HCT116 (cell line): ENCODE data around the gene TMCO4. TPM values are rescaled to one million over a fixed set of nuclear protein-coding genes. Genes with fewer than 3 reads are reported as not detected.

ENCODE experiments used
- ATAC-seq: fragments of 200-7000 bp; cut with Tn5 transposase; 2 replicates; pipeline ENCODE4 v1.9.1; 2020; ENCODE audit warnings: mild to moderate bottlenecking, moderate library complexity
- BruUV-seq: library from RNA; stranded (reverse); fragments of 400-500 nt; replicated peaks from 2 replicates; lab custom pipeline; 2021; lab: Mats Ljungman, UMichigan
- CTCF ChIA-PET: fragments of 300-600 bp; sonication (Branson Sonifier 250); formaldehyde crosslinking; loops from one replicate; lab custom pipeline; 2021; ENCODE audit warnings: antibody characterized with exemption; lab: Charles Lee
- POLR2A ChIA-PET: fragments of 300-600, 350-600 bp; sonication (Branson Sonifier 250); formaldehyde crosslinking; loops from one replicate; lab custom pipeline; 2021; ENCODE audit warnings: antibody characterized with exemption; lab: Charles Lee
- RAD21 ChIA-PET, 2 experiments: fragments of 300-600 bp; sonication (Branson Sonifier 250); formaldehyde crosslinking; loops; one replicate each; lab custom pipeline; 2023; ENCODE audit warnings: low total read pairs in 2 of 2; ENCODE audit not compliant: uncharacterized antibody in 2 of 2, unreplicated experiment in 2 of 2, low non-redundant PET in 1 of 2; lab: Charles Lee
- DNase-seq: peaks from one replicate; pipeline ENCODE4 v3.0.0-alpha.2; 2010; ENCODE audit warnings: low read depth, low spot score
- H2AFZ ChIP-seq: fragments of 200-600 bp; shearing (Covaris generic), sonication (generic); 2 replicates; pipeline ENCODE4 v1.6.1; 2017; ENCODE audit warnings: low read depth, mixed run types, mixed read lengths, antibody characterized with exemption, low read length; ENCODE audit not compliant: poor library complexity, severe bottlenecking
- H3K27ac ChIP-seq: 2 replicates; pipeline ENCODE4 v1.5.1; 2012; ENCODE audit warnings: low read depth, low read length
- H3K27me3 ChIP-seq: fragments of 200-600 bp; sonication (generic); 2 replicates; pipeline ENCODE4 v1.6.1; 2016; ENCODE audit warnings: mixed run types, low read length, mixed read lengths; ENCODE audit not compliant: insufficient read depth
- H3K36me3 ChIP-seq, 2 experiments: fragments of 200-500 bp in 1 of 2; fragments of 200-600 bp in 1 of 2; sonication (Bioruptor generic) in 1 of 2; sonication (generic) in 1 of 2; 2 replicates each; pipeline versions ENCODE4 v1.5.1 to v1.6.1; 2014 to 2016; ENCODE audit warnings: low read length in 2 of 2, inconsistent platforms in 1 of 2, mixed read lengths in 1 of 2, mixed run types in 1 of 2; ENCODE audit not compliant: insufficient read depth in 2 of 2, control insufficient read depth in 1 of 2
- H3K4me1 ChIP-seq, 2 experiments: fragments of 200-600 bp in 1 of 2; sonication (generic) in 1 of 2; 2 replicates each; pipeline versions ENCODE4 v1.5.1 to v1.6.1; 2012 to 2017; ENCODE audit warnings: low read length in 2 of 2, inconsistent platforms in 1 of 2, mild to moderate bottlenecking in 1 of 2, mixed read lengths in 1 of 2, mixed run types in 1 of 2, moderate library complexity in 1 of 2; ENCODE audit not compliant: insufficient read depth in 2 of 2, control insufficient read depth in 1 of 2
- H3K4me2 ChIP-seq: fragments of 200-600 bp; sonication (generic); 2 replicates; pipeline ENCODE4 v1.6.1; 2017; ENCODE audit warnings: mixed run types, low read length, mixed read lengths
- H3K4me3 ChIP-seq, 2 experiments: fragments of 200-600 bp in 1 of 2; sonication (generic) in 1 of 2; replicated peaks in 1 of 2; 2 replicates each; pipeline ENCODE4 v1.5.1; 2011 to 2016; ENCODE audit warnings: low read length in 2 of 2, control low read depth in 1 of 2, low read depth in 1 of 2, mild to moderate bottlenecking in 1 of 2, mixed read lengths in 1 of 2, mixed run types in 1 of 2
- H3K79me2 ChIP-seq: fragments of 200-600 bp; sonication (generic); 2 replicates; pipeline ENCODE4 v1.6.1; 2017; ENCODE audit warnings: mild to moderate bottlenecking, mixed run types, low read length, moderate library complexity, mixed read lengths; ENCODE audit not compliant: insufficient read depth
- H3K9ac ChIP-seq: fragments of 200-600 bp; sonication (generic); 2 replicates; pipeline ENCODE4 v1.6.1; 2016; ENCODE audit warnings: low read length, mixed read lengths
- H3K9me2 ChIP-seq: fragments of 200-600 bp; sonication (generic), shearing (Covaris generic); 2 replicates; pipeline ENCODE4 v1.6.1; 2017; ENCODE audit warnings: mixed run types, mild to moderate bottlenecking, moderate library complexity; ENCODE audit not compliant: insufficient read depth
- H3K9me3 ChIP-seq, 2 experiments: fragments of 200-500 bp in 1 of 2; fragments of 200-600 bp in 1 of 2; sonication (Bioruptor generic) in 1 of 2; sonication (generic) in 1 of 2; 2 replicates each; pipeline ENCODE4 v1.6.1; 2014 to 2017; ENCODE audit warnings: low read length in 2 of 2, mixed read lengths in 2 of 2, inconsistent platforms in 1 of 2, low read depth in 1 of 2, mild to moderate bottlenecking in 1 of 2, mixed run types in 1 of 2, moderate library complexity in 1 of 2; ENCODE audit not compliant: control insufficient read depth in 1 of 2, insufficient read depth in 1 of 2
- H4K20me1 ChIP-seq: fragments of 200-600 bp; sonication (generic), shearing (Covaris generic); 2 replicates; pipeline ENCODE4 v1.6.1; 2017; ENCODE audit warnings: mixed run types, mild to moderate bottlenecking, moderate library complexity; ENCODE audit not compliant: insufficient read depth
- CEBPB ChIP-seq: IDR thresholded peaks from 2 replicates; pipeline ENCODE4 v1.6.1; 2012; ENCODE audit warnings: low read depth
- EGR1 ChIP-seq: IDR thresholded peaks from 2 replicates; pipeline ENCODE4 v1.6.1; 2012; ENCODE audit warnings: low read depth
- ELF1 ChIP-seq: IDR thresholded peaks from 2 replicates; pipeline ENCODE4 v1.6.1; 2012; ENCODE audit warnings: low read depth, borderline replicate concordance
- EZH2 ChIP-seq: fragments of 200-600 bp; sonication (generic); IDR thresholded peaks from 2 replicates; pipeline ENCODE4 v1.6.1; 2017; ENCODE audit warnings: antibody characterized with exemption, mixed run types
- POLR2A ChIP-seq: IDR thresholded peaks from 2 replicates; pipeline ENCODE4 v1.7.0; 2011; ENCODE audit warnings: borderline replicate concordance; ENCODE audit not compliant: insufficient read depth, insufficient read length; ENCODE audit errors: extremely low read depth
- SIN3A ChIP-seq: IDR thresholded peaks from 2 replicates; pipeline ENCODE4 v1.6.1; 2012; ENCODE audit warnings: low read depth
- SP1 ChIP-seq: IDR thresholded peaks from 2 replicates; pipeline ENCODE4 v1.6.1; 2012; ENCODE audit warnings: low read depth
- SRF ChIP-seq: IDR thresholded peaks from 2 replicates; pipeline ENCODE4 v1.6.1; 2012; ENCODE audit warnings: low read depth
- YY1 ChIP-seq: IDR thresholded peaks from 2 replicates; pipeline ENCODE4 v1.6.1; 2011; ENCODE audit warnings: low read length, low read depth, moderate library complexity, mild to moderate bottlenecking; ENCODE audit not compliant: insufficient replicate concordance; ENCODE audit errors: extremely low read depth
- intact Hi-C: fragments of 100-400 bp; cut with micrococcal nuclease; formaldehyde crosslinking; loops from 2 replicates; pipeline ENCODE4 v1.10.0; 2022
- total RNA-seq: library from RNA; stranded (reverse); gene quantifications from one replicate; pipeline ENCODE4 v1.2.1, GENCODE V29; 2021; ENCODE audit not compliant: unreplicated experiment
- TF ChIP-seq, protein P1 (sequence below), 3 experiments: fragments of 200-600 bp in 1 of 3; sonication (generic) in 1 of 3; IDR thresholded peaks in 2 of 3; conservative IDR thresholded peaks in 1 of 3; 2 replicates each; pipeline ENCODE4 v1.5.1; 2012 to 2017; ENCODE audit warnings: low read depth in 2 of 3, low read length in 2 of 3, antibody characterized with exemption in 1 of 3, borderline replicate concordance in 1 of 3, control low read depth in 1 of 3, mild to moderate bottlenecking in 1 of 3, mixed read lengths in 1 of 3, mixed run types in 1 of 3, moderate library complexity in 1 of 3; ENCODE audit not compliant: insufficient read depth in 1 of 3
- TF ChIP-seq, protein P2 (sequence below): IDR thresholded peaks from 2 replicates; pipeline ENCODE4 v1.6.1; 2012; ENCODE audit warnings: low read depth
- TF ChIP-seq, protein P3 (sequence below): IDR thresholded peaks from 2 replicates; pipeline ENCODE4 v1.6.1; 2012

Gene TMCO4
- total RNA-seq, 1 experiment from 2014 or later = 12.7 TPM

DNA sequence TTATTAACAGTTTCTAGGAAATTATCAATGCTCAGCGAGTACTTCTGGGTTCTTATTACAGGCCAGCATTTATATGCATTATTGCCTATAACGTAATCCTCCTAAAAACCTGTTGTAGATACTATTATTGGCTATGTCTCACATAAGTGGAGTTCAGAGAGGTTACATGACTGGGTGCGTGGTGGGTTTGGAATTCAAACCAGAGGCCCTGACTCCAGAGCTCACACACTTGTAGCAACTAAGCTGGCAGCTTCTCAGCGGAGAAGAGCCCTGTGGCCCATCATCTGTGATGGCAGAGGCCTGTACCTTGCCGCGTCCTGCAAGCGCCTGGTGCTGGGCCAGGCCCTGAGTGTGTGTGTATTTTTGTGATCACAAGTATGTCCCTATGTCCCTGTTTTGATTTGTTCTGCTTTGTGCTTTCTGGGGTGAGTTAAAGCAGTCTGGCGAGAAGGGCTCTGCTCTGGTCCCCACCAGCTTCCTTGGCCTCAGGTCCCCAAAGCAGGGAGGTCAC, 68.3 kb downstream of the TMCO4 start:
- Histone ChIP-seq H3K4me1 (no peaks in the 10 kb centered on the region), H3K9me2 (no peaks in the 10 kb centered on the region), H3K9ac (no peak overlapping the region), H3K36me3 (0 out of 4 replicates have a peak, but pooled peaks cover 0 to 4% of the 10 kb centered on the region in 2 experiments), H3K4me2 (no peak overlapping the region), H4K20me1 (no peaks in the 10 kb centered on the region), H2AFZ (no peak overlapping the region), H3K27me3 (no peaks in the 10 kb centered on the region), H3K9me3 (peaks cover 0 to 10% of the 10 kb centered on the region in 2 experiments; a peak in 1 of 4 replicates), H3K27ac (no peak overlapping the region), H3K79me2 (no peaks in the 10 kb centered on the region), H3K4me3 (no peak overlapping the region)
- POLR2A ChIA-PET = no interaction called here
- TF ChIP-seq SRF (no peak), SIN3A (no peak)
- TF ChIP-seq, protein P1, sequence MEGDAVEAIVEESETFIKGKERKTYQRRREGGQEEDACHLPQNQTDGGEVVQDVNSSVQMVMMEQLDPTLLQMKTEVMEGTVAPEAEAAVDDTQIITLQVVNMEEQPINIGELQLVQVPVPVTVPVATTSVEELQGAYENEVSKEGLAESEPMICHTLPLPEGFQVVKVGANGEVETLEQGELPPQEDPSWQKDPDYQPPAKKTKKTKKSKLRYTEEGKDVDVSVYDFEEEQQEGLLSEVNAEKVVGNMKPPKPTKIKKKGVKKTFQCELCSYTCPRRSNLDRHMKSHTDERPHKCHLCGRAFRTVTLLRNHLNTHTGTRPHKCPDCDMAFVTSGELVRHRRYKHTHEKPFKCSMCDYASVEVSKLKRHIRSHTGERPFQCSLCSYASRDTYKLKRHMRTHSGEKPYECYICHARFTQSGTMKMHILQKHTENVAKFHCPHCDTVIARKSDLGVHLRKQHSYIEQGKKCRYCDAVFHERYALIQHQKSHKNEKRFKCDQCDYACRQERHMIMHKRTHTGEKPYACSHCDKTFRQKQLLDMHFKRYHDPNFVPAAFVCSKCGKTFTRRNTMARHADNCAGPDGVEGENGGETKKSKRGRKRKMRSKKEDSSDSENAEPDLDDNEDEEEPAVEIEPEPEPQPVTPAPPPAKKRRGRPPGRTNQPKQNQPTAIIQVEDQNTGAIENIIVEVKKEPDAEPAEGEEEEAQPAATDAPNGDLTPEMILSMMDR (IDR thresholded peaks at IDR 0.05 in 2 of 3, conservative IDR thresholded peaks at IDR 0.05 in 1 of 3; ENCODE audit: borderline replicate concordance in 1 of 3, insufficient read depth in 1 of 3, low read depth in 2 of 3, low read length in 2 of 3) = no peak
- intact Hi-C loops = no loop called here
- DNase-seq (no peak), ATAC-seq (no peak)
- CTCF ChIA-PET = no interaction called here
- BruUV-seq = no TSS peak
- RAD21 ChIA-PET = no interaction called here

DNA sequence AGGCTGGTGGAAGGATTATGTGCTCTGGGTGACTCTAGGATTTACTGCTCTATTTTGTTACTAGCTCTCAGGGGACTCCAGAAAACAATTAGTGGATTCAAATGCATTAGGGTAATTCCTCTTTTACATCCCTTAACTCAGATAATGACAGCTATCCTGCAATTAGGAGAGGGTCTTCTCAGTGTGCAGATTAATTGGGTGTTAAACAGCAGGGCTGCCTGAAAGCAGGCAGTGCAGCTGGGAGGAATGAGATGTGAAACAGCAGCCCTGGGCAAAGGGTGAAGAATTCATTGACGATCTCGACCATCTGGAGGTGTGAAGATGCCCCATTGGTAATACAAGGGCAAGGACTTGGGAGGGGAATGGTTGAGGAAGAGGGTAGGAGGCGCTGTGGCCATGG, 68.9 kb downstream of the TMCO4 start:
- Histone ChIP-seq H3K27me3 (no peaks in the 10 kb centered on the region), H3K4me1 (no peaks in the 10 kb centered on the region), H2AFZ (no peak overlapping the region), H3K9me3 (peaks cover 0 to 10% of the 10 kb centered on the region in 2 experiments; a peak in 1 of 4 replicates), H3K27ac (no peak overlapping the region), H3K36me3 (0 out of 4 replicates have a peak, but pooled peaks cover 0 to 4% of the 10 kb centered on the region in 2 experiments), H3K9me2 (no peaks in the 10 kb centered on the region), H3K4me2 (no peak overlapping the region), H4K20me1 (no peaks in the 10 kb centered on the region), H3K4me3 (no peak overlapping the region), H3K9ac (no peak overlapping the region), H3K79me2 (no peaks in the 10 kb centered on the region)
- intact Hi-C loops = no loop called here
- no TSS peak for BruUV-seq
- ATAC-seq = no peak
- POLR2A ChIA-PET = no interaction called here
- no peak for DNase-seq
- CTCF ChIA-PET = no interaction called here
- TF ChIP-seq SP1 (no peak), ELF1 (no peak), POLR2A (no peak), YY1 (no peak), EGR1 (no peak), EZH2 (no peak), CEBPB (no peak)
- TF ChIP-seq, protein P2, sequence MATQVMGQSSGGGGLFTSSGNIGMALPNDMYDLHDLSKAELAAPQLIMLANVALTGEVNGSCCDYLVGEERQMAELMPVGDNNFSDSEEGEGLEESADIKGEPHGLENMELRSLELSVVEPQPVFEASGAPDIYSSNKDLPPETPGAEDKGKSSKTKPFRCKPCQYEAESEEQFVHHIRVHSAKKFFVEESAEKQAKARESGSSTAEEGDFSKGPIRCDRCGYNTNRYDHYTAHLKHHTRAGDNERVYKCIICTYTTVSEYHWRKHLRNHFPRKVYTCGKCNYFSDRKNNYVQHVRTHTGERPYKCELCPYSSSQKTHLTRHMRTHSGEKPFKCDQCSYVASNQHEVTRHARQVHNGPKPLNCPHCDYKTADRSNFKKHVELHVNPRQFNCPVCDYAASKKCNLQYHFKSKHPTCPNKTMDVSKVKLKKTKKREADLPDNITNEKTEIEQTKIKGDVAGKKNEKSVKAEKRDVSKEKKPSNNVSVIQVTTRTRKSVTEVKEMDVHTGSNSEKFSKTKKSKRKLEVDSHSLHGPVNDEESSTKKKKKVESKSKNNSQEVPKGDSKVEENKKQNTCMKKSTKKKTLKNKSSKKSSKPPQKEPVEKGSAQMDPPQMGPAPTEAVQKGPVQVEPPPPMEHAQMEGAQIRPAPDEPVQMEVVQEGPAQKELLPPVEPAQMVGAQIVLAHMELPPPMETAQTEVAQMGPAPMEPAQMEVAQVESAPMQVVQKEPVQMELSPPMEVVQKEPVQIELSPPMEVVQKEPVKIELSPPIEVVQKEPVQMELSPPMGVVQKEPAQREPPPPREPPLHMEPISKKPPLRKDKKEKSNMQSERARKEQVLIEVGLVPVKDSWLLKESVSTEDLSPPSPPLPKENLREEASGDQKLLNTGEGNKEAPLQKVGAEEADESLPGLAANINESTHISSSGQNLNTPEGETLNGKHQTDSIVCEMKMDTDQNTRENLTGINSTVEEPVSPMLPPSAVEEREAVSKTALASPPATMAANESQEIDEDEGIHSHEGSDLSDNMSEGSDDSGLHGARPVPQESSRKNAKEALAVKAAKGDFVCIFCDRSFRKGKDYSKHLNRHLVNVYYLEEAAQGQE = no peak
- TF ChIP-seq, protein P3, sequence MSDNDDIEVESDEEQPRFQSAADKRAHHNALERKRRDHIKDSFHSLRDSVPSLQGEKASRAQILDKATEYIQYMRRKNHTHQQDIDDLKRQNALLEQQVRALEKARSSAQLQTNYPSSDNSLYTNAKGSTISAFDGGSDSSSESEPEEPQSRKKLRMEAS = no peak
- RAD21 ChIA-PET = no interaction called here
